Gastrocnemius medialis (tissue), 4 donors: ENCODE data around the gene KRTAP4-7.

ENCODE experiments used
- CTCF ChIP-seq, 5 experiments: fragments of 450-650 bp in 3 of 5; fragments of 200-600 bp in 2 of 5; sonication (generic) in 2 of 5; IDR thresholded peaks in 4 of 5; conservative IDR thresholded peaks in 1 of 5; 1 replicate in 4 of 5; 2 replicates in 1 of 5; pipeline ENCODE4 v1.5.1; 2016 to 2019; ENCODE audit warnings: antibody characterized with exemption in 5 of 5, mild to moderate bottlenecking in 3 of 5, moderate library complexity in 3 of 5
- POLR2A ChIP-seq, 2 donors: fragments of 450-650 bp; IDR thresholded peaks; one replicate each; pipeline ENCODE4 v1.6.1; 2017; ENCODE audit warnings: antibody characterized with exemption in 2 of 2, mild to moderate bottlenecking in 2 of 2, moderate library complexity in 2 of 2

- no peak for TF ChIP-seq CTCF (IDR thresholded peaks at IDR 0.05 in 4 of 5, conservative IDR thresholded peaks at IDR 0.05 in 1 of 5)
- TF ChIP-seq POLR2A (IDR thresholded peaks at IDR 0.05) = no peak
These were observed 24.0 kb downstream of the KRTAP4-7 start for GRCh38 chr17:41107941-41108450.
